Epithelial cell of proximal tubule (primary cell): Measurements from ENCODE around the gene COPS9. TPM values are rescaled to one million over a fixed set of nuclear protein-coding genes. Genes with fewer than 3 reads are reported as not detected.
A peak's percentile ranks its signal among the peaks of the same experiment; 100 is the strongest.

ENCODE experiments used
- DNase-seq: peaks from one replicate; pipeline ENCODE4 v3.0.0-alpha.2; 2011; ENCODE audit warnings: low read depth
- H3K4me3 ChIP-seq: 2 replicates; pipeline ENCODE4 v1.5.1; 2011; ENCODE audit warnings: low read depth, mild to moderate bottlenecking, low read length
- total RNA-seq: library from RNA; depleted of rRNA; stranded (reverse); fragments of >200 nt; gene quantifications from 2 replicates; pipeline ENCODE4 v1.2.3, GENCODE V29; 2015
- TF ChIP-seq, protein P1 (sequence below): conservative IDR thresholded peaks from 2 replicates; pipeline ENCODE4 v1.5.1; 2012; ENCODE audit warnings: low read depth, mild to moderate bottlenecking, low read length

Gene COPS9
- total RNA-seq, 1 donor from 2014 or later: 274 TPM

DNA sequence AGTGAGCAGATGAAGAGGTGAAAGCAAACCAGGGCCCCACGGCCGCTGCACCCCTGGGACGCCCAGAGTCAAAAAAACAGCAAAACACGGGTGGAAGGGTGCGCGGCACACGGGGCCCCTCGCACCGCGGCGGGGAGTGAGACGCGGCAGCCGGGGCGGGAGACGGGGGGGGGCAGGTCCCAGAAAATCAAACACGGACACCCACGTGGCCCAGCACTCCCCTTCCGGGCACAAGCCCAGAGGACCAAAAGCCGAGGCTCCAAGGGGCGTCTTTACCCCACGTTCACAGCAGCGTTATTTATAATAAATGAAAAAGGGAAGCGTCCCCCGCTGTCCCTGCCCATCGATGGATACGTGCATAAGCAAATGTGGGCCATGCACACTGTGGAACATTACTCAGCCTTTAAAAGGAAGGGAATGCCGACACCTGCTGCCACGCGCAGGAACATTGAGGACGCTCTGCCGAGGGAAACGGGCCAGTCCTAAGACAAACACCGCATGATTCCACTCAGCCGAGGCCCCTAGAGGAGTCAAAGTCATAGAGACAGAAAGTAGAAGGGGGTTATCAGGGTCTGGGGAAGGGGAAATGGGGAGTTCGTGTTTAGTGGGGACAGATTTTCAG lies 677 bp upstream of the COPS9 start:
- DNase-seq: no peak
- peak overlapping the region; percentile 78 for H3K4me3 ChIP-seq
- TF ChIP-seq, protein P1, sequence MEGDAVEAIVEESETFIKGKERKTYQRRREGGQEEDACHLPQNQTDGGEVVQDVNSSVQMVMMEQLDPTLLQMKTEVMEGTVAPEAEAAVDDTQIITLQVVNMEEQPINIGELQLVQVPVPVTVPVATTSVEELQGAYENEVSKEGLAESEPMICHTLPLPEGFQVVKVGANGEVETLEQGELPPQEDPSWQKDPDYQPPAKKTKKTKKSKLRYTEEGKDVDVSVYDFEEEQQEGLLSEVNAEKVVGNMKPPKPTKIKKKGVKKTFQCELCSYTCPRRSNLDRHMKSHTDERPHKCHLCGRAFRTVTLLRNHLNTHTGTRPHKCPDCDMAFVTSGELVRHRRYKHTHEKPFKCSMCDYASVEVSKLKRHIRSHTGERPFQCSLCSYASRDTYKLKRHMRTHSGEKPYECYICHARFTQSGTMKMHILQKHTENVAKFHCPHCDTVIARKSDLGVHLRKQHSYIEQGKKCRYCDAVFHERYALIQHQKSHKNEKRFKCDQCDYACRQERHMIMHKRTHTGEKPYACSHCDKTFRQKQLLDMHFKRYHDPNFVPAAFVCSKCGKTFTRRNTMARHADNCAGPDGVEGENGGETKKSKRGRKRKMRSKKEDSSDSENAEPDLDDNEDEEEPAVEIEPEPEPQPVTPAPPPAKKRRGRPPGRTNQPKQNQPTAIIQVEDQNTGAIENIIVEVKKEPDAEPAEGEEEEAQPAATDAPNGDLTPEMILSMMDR: no peak

DNA sequence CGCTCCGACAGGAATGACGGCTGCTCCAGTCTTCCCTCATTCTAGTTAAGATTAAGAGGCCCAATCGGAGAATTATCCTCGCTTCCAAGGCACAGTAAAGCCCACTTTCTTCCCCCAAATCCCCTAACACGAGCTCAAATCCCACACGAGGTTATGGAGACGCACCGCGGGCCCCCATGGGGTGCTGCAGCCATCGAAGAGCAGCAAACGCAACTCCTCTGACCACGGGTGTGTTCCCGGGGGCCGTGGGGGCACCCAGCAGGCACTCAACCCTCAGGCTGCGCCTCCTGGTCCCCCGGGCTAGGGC lies 446 bp downstream of the COPS9 start:
- DNase-seq: no peak
- TF ChIP-seq, protein P1: no peak
- peak overlapping the region; percentile 78 for H3K4me3 ChIP-seq

DNA sequence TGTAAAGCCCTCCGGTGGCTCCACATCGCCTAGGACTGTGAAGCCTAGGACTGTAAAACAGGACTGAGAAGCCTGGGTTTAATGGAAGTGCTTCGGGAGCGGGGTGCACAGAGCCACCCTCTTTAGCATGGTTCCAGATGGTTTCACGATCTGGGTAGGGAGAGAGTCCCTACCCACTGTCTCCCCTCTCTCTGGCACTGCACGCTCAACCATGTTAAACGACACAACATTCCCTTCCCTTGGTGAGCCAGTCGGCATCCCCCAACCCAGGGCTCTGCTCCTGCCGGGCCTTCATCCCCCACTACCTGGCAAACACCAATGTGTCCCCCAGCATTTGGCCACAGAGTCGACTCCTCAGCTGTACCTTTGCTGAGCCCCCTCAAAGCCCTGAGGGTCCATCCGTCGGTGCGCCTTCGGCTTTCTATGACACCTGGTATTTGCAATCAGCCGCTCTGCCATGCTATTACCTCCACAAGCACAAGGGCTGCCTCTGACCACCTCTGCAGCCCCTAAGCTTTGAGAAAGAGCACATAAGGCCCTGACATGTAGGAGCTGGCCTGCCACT lies 1.1 kb downstream of the COPS9 start:
- peak overlapping the region; percentile 78 for H3K4me3 ChIP-seq
- no peak for DNase-seq
- TF ChIP-seq, protein P1: no peak

DNA sequence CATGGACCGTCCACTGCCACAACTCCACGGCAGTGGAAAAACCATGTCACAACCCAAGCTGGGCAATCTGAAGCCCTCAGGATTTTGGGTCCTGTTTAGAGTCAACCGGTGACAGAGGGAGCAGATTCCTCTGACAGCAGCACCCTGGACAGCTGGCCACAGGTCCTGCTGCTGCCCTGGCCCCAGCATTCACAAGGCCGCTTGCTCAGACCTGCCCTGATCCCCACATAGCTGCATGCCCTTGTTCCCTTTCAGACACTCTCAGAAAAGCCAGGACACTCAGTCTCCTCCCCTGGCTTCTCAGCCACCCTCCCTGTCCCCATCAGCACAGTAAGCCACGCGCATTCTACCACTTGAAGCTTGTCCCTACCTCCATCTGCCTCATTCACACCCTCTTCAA lies 1.6 kb downstream of the COPS9 start:
- DNase-seq: no peak
- peak overlapping the region; percentile 78 for H3K4me3 ChIP-seq
- TF ChIP-seq, protein P1: no peak

DNA sequence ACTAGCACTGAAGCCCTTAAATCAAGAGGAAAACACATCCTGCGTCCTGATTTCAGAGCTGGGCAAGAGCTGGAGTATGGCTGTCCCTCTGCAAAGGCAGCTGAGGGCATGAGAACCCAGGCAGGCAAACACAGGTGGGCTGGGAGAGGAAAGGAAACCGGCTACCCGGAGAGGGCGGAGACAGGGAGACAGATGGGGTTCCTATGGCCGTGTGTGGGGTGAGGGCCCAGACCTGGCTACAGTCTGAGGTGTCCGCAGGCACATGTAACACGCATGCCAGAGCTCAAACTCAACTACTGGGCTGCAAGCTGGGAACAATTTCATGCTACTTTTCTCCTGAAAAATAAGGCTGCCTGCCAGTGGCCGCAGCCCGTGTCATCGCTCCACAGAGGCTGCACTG lies 2.7 kb downstream of the COPS9 start:
- no peak for DNase-seq
- TF ChIP-seq, protein P1: no peak
- H3K4me3 ChIP-seq: no peak overlapping the region

DNA sequence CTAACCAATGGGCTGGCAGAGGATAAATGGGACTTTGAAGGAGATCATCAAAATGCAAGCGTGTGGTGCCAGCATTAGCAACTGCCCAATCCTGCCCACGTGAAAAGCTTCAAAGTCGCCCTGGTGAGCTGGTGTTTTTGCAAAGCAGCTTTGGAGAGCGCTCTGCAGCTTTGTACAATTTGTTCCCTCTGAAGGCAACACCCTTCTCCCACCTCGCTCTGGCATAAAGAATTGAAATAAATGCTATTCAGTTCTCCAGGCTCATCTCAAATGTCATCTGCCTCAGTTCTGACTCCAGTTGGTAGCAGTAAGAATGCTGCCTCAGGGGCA lies 3.5 kb downstream of the COPS9 start:
- DNase-seq: no peak
- no peak overlapping the region for H3K4me3 ChIP-seq
- TF ChIP-seq, protein P1: no peak

DNA sequence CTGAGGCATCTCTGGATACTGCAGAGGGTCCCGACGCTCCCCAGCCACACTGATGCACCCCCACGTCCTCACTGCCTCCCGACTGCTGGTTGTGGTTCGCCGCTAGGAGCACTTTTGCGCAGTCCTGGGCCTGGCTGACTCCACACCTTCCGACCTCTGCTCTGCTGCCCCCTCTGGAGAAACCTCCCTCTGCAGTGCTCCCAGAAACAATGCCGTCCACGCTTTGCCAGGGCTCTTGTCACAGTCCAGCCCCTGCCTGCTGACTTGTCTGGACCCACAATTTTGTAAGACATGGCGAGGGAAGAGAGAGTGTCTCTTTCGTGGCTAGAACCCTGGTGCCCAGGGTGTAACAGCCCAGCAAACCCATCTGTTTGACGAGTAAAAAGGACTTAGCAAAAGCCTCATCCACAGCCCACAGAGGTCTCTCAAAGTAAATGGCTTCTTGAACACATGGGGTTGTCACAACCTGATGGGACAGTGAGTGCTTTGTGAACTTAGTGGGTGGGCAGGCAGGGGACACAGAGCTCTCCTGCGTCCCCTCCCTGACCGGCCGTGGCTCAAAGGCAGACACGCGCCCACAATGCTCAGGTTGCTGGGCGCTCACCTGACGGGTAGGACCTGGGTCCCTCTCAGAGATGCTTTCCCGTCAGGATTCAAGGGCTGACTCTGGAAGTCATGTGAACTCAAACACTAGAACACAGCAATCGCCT lies 4.0 kb downstream of the COPS9 start:
- TF ChIP-seq, protein P1: peak; percentile 34
- H3K4me3 ChIP-seq: no peak overlapping the region
- no peak for DNase-seq
